Measurements from ENCODE around the gene TMEM131.

Gene TMEM131

GRCh38 chr2:98009887-98010760 lies 14.4 kb upstream of the TMEM131 start:
- H3K4me1 Mint-ChIP-seq (ENCODE audit: low read depth) = peaks cover 42% of the 10 kb centered on the region
- H3K27me3 Mint-ChIP-seq = peaks cover 45% of the 10 kb centered on the region
- H3K9me3 Mint-ChIP-seq = no peaks in the 10 kb centered on the region
- intact Hi-C loops (cut with micrococcal nuclease) = loop anchor here (5.0 kb wide), 2 partner anchors 77 to 122 kb away; partner anchors contain the start of gene VWA3B
- no peak overlapping the region for H3K4me3 Mint-ChIP-seq
- peak overlapping the region; percentile 59 for H3K27ac Mint-ChIP-seq
- H3K36me3 Mint-ChIP-seq (ENCODE audit: low read depth) = no peaks in the 10 kb centered on the region

DNA sequence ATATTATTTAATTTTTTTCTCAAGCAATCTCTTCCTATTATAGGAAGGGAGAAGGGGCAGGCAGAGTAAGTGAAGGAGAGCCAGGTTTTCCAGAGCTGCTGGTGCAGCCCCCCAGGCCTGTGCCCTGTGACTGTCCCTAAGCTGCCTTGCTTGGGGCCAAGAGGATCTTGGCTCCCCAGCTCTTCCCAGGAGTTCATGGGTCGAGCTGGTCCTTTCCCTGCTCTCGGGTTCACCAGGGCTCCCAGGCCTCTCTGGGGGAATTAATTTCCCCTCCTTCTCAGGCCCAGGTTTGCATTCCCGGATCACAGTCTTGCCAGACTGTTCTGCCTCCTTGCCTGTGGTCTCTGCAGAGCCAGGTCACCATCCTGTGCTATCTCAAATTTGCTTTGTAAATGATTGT lies 12.7 kb upstream of the TMEM131 start:
- Mint-ChIP-seq H3K4me1 (ENCODE audit: low read depth) (peaks cover 25% of the 10 kb centered on the region), H3K27me3 (peaks cover 34% of the 10 kb centered on the region), H3K4me3 (no peak overlapping the region), H3K9me3 (no peaks in the 10 kb centered on the region), H3K27ac (no peak overlapping the region), H3K36me3 (ENCODE audit: low read depth) (no peaks in the 10 kb centered on the region)
- intact Hi-C loops (cut with micrococcal nuclease) = no loop called here

DNA sequence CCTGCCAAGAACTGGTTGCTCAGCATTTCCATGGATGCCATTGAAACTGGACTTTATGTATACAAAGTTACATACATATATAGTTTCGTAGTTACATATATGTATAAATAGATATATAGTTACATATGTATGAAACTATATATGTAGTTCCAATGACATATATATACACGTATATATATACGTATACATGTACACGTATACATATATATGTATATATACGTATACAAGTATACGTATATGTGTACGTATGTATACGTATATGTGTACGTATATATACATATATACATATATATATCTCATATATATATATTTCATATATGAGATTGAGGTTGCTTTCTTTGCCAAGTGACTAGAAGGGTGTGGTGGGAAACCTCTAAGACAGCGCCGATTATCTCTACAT lies 10.6 kb upstream of the TMEM131 start:
- H3K27ac Mint-ChIP-seq = no peak overlapping the region
- no peaks in the 10 kb centered on the region for H3K36me3 Mint-ChIP-seq (ENCODE audit: low read depth)
- H3K4me3 Mint-ChIP-seq = no peak overlapping the region
- intact Hi-C loops (cut with micrococcal nuclease) = no loop called here
- H3K9me3 Mint-ChIP-seq = no peaks in the 10 kb centered on the region
- H3K27me3 Mint-ChIP-seq = peaks cover 36% of the 10 kb centered on the region
- peaks cover 16% of the 10 kb centered on the region for H3K4me1 Mint-ChIP-seq (ENCODE audit: low read depth)

GRCh38 chr2:98004613-98005012 lies 8.9 kb upstream of the TMEM131 start:
- intact Hi-C loops (cut with micrococcal nuclease) = no loop called here
- no peaks in the 10 kb centered on the region for H3K36me3 Mint-ChIP-seq (ENCODE audit: low read depth)
- H3K27me3 Mint-ChIP-seq = peaks cover 44% of the 10 kb centered on the region
- no peak overlapping the region for H3K4me3 Mint-ChIP-seq
- H3K4me1 Mint-ChIP-seq (ENCODE audit: low read depth) = no peaks in the 10 kb centered on the region
- H3K27ac Mint-ChIP-seq = no peak overlapping the region
- no peaks in the 10 kb centered on the region for H3K9me3 Mint-ChIP-seq

GRCh38 chr2:98004047-98004446 lies 8.3 kb upstream of the TMEM131 start:
- Mint-ChIP-seq H3K4me1 (ENCODE audit: low read depth) (no peaks in the 10 kb centered on the region), H3K27me3 (peaks cover 50% of the 10 kb centered on the region), H3K9me3 (no peaks in the 10 kb centered on the region), H3K4me3 (no peak overlapping the region), H3K27ac (no peak overlapping the region), H3K36me3 (ENCODE audit: low read depth) (no peaks in the 10 kb centered on the region)
- intact Hi-C loops (cut with micrococcal nuclease) = no loop called here

DNA sequence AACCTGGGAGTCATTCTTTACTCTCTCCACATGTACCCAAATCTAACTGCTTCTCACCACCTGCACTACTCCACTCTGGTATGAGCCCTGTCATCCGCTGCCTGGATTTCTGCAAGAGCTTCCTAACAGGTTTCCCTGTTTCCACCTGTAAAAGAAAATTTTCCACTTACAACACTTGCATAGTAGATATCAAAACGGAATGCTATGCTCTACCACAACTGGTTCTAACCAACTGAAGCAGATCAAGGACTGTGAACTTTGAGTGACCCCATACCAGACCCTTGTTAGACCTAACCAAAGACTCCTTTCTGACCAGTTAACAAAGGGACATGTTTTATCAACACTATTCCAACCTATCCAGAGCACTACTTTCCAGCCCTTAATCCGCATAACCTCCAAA lies 3.8 kb upstream of the TMEM131 start:
- no peaks in the 10 kb centered on the region for H3K9me3 Mint-ChIP-seq
- H3K4me3 Mint-ChIP-seq = no peak overlapping the region
- peaks cover 32% of the 10 kb centered on the region for H3K27me3 Mint-ChIP-seq
- intact Hi-C loops (cut with micrococcal nuclease) = no loop called here
- no peaks in the 10 kb centered on the region for H3K36me3 Mint-ChIP-seq (ENCODE audit: low read depth)
- no peak overlapping the region for H3K27ac Mint-ChIP-seq
- peaks cover 9% of the 10 kb centered on the region for H3K4me1 Mint-ChIP-seq (ENCODE audit: low read depth)

GRCh38 chr2:97998431-97999005 lies 2.8 kb upstream of the TMEM131 start:
- Mint-ChIP-seq H3K9me3 (no peaks in the 10 kb centered on the region), H3K4me1 (ENCODE audit: low read depth) (peaks cover 17% of the 10 kb centered on the region), H3K27ac (no peak overlapping the region), H3K4me3 (no peak overlapping the region), H3K27me3 (peaks cover 32% of the 10 kb centered on the region), H3K36me3 (ENCODE audit: low read depth) (no peaks in the 10 kb centered on the region)
- intact Hi-C loops (cut with micrococcal nuclease) = no loop called here

GRCh38 chr2:97997784-97998392 lies 2.1 kb upstream of the TMEM131 start:
- Mint-ChIP-seq H3K36me3 (ENCODE audit: low read depth) (no peaks in the 10 kb centered on the region), H3K27me3 (peaks cover 32% of the 10 kb centered on the region), H3K9me3 (no peaks in the 10 kb centered on the region), H3K4me3 (no peak overlapping the region), H3K4me1 (ENCODE audit: low read depth) (peaks cover 23% of the 10 kb centered on the region), H3K27ac (no peak overlapping the region)
- intact Hi-C loops (cut with micrococcal nuclease) = no loop called here

- H3K4me1 Mint-ChIP-seq (ENCODE audit: low read depth) = peaks cover 28% of the 10 kb centered on the region
- intact Hi-C loops (cut with micrococcal nuclease) = loop anchor here (1.0 kb wide), 1 partner anchor 17 kb away; no protein-coding TSS in a partner anchor
- H3K36me3 Mint-ChIP-seq (ENCODE audit: low read depth) = no peaks in the 10 kb centered on the region
- H3K27ac Mint-ChIP-seq = peak overlapping the region; percentile 91
- H3K27me3 Mint-ChIP-seq = peaks cover 29% of the 10 kb centered on the region
- peak overlapping the region; percentile 89 for H3K4me3 Mint-ChIP-seq
- H3K9me3 Mint-ChIP-seq = no peaks in the 10 kb centered on the region
Observed at GRCh38 chr2:97996679-97997078, 931 bp upstream of the TMEM131 start.

- Mint-ChIP-seq H3K9me3 (no peaks in the 10 kb centered on the region), H3K4me1 (ENCODE audit: low read depth) (peaks cover 36% of the 10 kb centered on the region), H3K27ac (peak overlapping the region; percentile 91), H3K27me3 (peaks cover 17% of the 10 kb centered on the region), H3K4me3 (peak overlapping the region; percentile 89), H3K36me3 (ENCODE audit: low read depth) (no peaks in the 10 kb centered on the region)
- intact Hi-C loops (cut with micrococcal nuclease) = no loop called here
Observed at GRCh38 chr2:97995026-97995733, 568 bp downstream of the TMEM131 start.

- H3K4me1 Mint-ChIP-seq (ENCODE audit: low read depth) = peaks cover 43% of the 10 kb centered on the region
- H3K4me3 Mint-ChIP-seq = peak overlapping the region; percentile 89
- H3K27me3 Mint-ChIP-seq = peaks cover 11% of the 10 kb centered on the region
- no peaks in the 10 kb centered on the region for H3K9me3 Mint-ChIP-seq
- H3K27ac Mint-ChIP-seq = peak overlapping the region; percentile 91
- intact Hi-C loops (cut with micrococcal nuclease) = loop anchor here (5.0 kb wide), 1 partner anchor 42 kb away; no protein-coding TSS in a partner anchor
- no peaks in the 10 kb centered on the region for H3K36me3 Mint-ChIP-seq (ENCODE audit: low read depth)
Observed at GRCh38 chr2:97994476-97994875, 1.3 kb downstream of the TMEM131 start.

DNA sequence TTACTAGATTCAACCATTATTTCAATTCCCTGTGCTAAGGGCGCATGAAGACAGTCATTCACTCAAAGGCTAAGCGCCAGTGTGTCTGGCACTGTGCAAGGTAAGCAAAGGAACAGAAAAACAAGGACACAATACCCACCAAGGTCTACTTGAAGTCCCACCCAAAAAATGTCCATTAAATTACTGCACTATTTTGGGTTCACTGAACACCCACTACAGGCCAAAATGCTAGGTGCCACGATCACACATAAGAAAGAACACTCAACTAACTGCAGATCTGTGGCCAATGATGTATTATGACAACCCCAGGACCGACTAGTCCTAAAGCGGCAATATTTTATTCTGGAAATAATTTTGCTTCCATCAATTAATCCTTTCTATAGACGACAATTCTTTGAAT lies 1.8 kb downstream of the TMEM131 start:
- Mint-ChIP-seq H3K36me3 (ENCODE audit: low read depth) (no peaks in the 10 kb centered on the region), H3K27ac (no peak overlapping the region), H3K4me1 (ENCODE audit: low read depth) (peaks cover 45% of the 10 kb centered on the region), H3K4me3 (peak overlapping the region; percentile 13), H3K27me3 (peaks cover 7% of the 10 kb centered on the region), H3K9me3 (no peaks in the 10 kb centered on the region)
- intact Hi-C loops (cut with micrococcal nuclease) = loop anchor here (5.0 kb wide), 1 partner anchor 42 kb away; no protein-coding TSS in a partner anchor

DNA sequence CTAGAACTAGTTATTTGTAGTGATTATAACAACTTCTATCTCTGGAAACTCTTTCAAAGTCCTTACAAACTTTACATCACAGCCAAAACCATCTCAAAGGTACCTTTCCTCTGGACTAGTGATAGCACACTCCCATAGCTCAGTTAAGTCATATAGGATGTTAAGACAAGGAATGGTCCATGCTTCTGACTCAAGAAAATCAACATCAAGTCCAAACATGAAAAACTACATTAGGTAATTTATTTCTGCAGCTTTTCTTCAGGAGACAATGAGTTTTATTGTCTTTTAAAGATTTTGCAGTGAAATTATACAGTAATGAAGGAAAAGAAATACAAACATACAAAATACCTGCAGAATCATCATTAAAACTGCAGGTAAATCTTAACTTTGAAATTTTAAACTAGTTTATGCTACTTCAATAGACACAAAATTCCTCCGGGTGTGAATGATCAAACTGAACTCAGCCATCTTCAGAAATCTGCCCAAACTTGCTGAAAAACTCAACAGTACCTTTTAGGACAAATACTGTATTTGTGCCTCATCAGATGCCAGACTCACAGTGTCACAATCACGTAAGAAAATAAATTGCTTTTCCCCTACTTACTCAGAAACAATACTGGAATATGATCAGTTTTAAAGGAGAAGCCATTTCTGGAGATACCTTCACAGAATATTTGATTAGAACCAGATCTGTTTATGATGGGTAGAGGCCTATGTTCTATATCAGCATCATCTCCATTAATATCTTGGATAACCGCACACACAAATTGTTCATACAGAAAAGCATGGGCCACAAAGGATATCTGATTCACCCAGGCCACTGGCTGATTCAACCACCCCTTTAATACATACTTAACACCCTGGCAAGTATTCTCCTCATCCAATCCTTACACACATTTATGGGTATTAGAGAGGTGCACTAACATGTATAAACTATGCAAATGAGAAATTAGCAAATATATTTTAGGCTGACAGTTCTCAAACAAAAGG lies 2.6 kb downstream of the TMEM131 start:
- no peak overlapping the region for H3K27ac Mint-ChIP-seq
- peaks cover 7% of the 10 kb centered on the region for H3K36me3 Mint-ChIP-seq (ENCODE audit: low read depth)
- no peak overlapping the region for H3K4me3 Mint-ChIP-seq
- H3K4me1 Mint-ChIP-seq (ENCODE audit: low read depth) = peaks cover 52% of the 10 kb centered on the region
- intact Hi-C loops (cut with micrococcal nuclease) = loop anchor here (5.0 kb wide), 1 partner anchor 41 kb away; no protein-coding TSS in a partner anchor
- H3K27me3 Mint-ChIP-seq = peaks cover 3% of the 10 kb centered on the region
- peaks cover 8% of the 10 kb centered on the region for H3K9me3 Mint-ChIP-seq

Measured in dendritic cell treated with granulocyte-macrophage colony-stimulating factor and Interleukin-4, amounts not matched to agents 40 ng/mL and 50 ng/mL, for 4 days (primary cell).